Lower leg skin (tissue), 4 donors: ENCODE data around the gene SLC47A2. TPM values are rescaled to one million over a fixed set of nuclear protein-coding genes. Genes with fewer than 3 reads are reported as not detected.
A peak's percentile ranks its signal among the peaks of the same experiment; 100 is the strongest.

Experiments used
- DNase-seq, 2 donors: peaks; one replicate each; pipeline ENCODE4 v3.0.0-alpha.2; 2019; ENCODE audit warnings: low spot score in 2 of 2
- H3K4me3 ChIP-seq: fragments of 200-600 bp; sonication (generic); 2 replicates; pipeline ENCODE4 v1.5.1; 2017; ENCODE audit warnings: mild to moderate bottlenecking, low read depth; ENCODE audit not compliant: poor library complexity, severe bottlenecking
- POLR2A ChIP-seq, 2 donors: fragments of 450-650 bp; IDR thresholded peaks; one replicate each; pipeline ENCODE4 v1.6.1; 2016 to 2017; ENCODE audit warnings: antibody characterized with exemption in 2 of 2, mild to moderate bottlenecking in 1 of 2, moderate library complexity in 1 of 2
- WGBS, 2 donors: methylation state at CpG; one replicate each; pipeline ENCODE4 v1.1.5; 2018; 5-methylcytosine and 5-hydroxymethylcytosine counted together
- intact Hi-C: fragments of 100-400 bp; cut with DNase I; formaldehyde crosslinking; loops from one replicate; pipeline ENCODE4 v1.15.0; 2023; ENCODE audit warnings: low total_unique reads
- total RNA-seq, 4 donors: library from RNA; depleted of rRNA; stranded (reverse); fragments of >200 nt; gene quantifications; one replicate each; pipeline ENCODE4 v1.1.0, GENCODE V29; 2016
- TF ChIP-seq, protein P1 (sequence below), 3 donors: fragments of 450-650 bp; IDR thresholded peaks; one replicate each; pipeline ENCODE4 v1.5.1; 2016; ENCODE audit warnings: antibody characterized with exemption in 3 of 3, mild to moderate bottlenecking in 3 of 3, moderate library complexity in 2 of 3

Gene SLC47A2
- total RNA-seq, 4 donors from 2014 or later = 0.49 to 6.1 (median 2.5) TPM; not detected in 1

DNA sequence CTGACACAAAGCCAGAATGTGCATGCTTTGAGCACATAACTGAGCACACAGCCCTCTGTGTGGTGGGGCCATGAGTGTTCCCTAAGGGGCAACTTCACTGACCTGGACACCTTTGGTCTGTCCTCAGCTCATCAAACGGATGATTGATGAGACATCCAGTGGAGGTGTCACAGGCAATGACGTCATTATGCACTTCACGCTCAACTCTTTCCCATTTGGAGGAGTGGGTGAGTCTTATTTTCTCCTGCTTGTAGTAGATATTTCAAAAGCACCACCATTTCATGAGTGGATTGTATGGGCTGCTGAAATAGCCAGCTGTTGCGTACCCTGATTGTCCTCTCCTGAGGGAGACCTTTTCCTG, 51.6 kb downstream of the SLC47A2 start:
- 92 to 93% methylated on average over 4 of the region's 4 CpGs for WGBS, 2 donors
- no peak overlapping the region for H3K4me3 ChIP-seq
- DNase-seq = peak in 1 of 2 donors; percentile 36
- TF ChIP-seq POLR2A (IDR thresholded peaks at IDR 0.05) = no peak
- TF ChIP-seq, protein P1, sequence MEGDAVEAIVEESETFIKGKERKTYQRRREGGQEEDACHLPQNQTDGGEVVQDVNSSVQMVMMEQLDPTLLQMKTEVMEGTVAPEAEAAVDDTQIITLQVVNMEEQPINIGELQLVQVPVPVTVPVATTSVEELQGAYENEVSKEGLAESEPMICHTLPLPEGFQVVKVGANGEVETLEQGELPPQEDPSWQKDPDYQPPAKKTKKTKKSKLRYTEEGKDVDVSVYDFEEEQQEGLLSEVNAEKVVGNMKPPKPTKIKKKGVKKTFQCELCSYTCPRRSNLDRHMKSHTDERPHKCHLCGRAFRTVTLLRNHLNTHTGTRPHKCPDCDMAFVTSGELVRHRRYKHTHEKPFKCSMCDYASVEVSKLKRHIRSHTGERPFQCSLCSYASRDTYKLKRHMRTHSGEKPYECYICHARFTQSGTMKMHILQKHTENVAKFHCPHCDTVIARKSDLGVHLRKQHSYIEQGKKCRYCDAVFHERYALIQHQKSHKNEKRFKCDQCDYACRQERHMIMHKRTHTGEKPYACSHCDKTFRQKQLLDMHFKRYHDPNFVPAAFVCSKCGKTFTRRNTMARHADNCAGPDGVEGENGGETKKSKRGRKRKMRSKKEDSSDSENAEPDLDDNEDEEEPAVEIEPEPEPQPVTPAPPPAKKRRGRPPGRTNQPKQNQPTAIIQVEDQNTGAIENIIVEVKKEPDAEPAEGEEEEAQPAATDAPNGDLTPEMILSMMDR (IDR thresholded peaks at IDR 0.05) = no peak
- intact Hi-C loops = no loop called here

DNA sequence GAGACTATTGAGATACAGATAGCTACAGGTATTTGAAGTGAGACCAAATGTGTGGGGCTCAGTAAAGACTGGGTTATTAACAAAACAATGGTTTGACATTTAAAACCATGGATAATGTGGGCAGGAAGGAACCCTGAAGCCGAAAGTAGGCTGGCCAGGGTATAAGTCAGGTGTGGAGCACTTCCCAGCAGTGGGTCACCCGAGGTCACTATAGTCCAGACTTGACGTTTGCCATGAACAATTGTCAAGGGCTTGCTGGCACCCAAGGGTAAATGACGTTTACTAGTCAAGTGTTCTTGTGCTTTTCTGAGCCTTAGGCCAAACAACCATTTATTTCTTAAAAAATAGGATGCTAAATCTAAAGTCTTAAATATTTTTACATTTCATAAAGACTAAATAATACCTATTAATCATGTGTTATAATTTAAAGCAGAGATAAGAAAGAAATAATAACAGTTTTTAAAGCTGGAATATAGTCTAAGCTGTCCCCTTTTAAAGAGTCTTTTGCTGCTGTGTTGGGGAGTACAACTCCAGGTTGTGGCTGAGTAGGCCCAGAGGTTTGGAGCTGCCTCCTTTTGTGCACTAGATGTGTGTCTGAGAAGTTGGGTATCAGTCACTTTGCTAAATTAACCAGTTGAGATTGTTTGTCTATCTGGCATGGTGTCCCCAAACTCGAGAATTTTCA, 52.1 kb downstream of the SLC47A2 start:
- peak in 1 of 2 donors; percentile 40 for DNase-seq
- intact Hi-C loops = no loop called here
- H3K4me3 ChIP-seq = no peak overlapping the region
- no peak for TF ChIP-seq POLR2A (IDR thresholded peaks at IDR 0.05)
- TF ChIP-seq, protein P1 (IDR thresholded peaks at IDR 0.05) = no peak
- 49 to 54% methylated on average over 5 of the region's 5 CpGs for WGBS, 2 donors

DNA sequence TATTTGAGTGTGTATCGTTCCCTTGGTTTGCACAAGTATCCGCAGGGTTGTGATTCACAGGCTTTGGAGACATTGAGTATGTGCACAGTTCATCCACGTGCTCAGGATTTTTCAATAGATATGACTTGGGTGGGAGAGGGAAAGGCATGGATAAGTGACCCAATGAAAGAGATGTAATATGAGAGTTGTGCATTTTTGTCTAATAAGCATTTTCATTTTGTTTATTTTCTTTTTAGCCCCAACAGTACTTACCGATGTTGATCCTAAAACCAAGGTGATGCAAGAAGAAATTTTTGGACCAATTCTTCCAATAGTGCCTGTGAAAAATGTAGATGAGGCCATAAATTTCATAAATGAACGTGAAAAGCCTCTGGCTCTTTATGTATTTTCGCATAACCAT, 53.3 kb downstream of the SLC47A2 start:
- intact Hi-C loops = no loop called here
- WGBS, 2 donors = 87 to 91% methylated on average over 6 of the region's 6 CpGs
- H3K4me3 ChIP-seq = no peak overlapping the region
- no peak for DNase-seq
- TF ChIP-seq POLR2A (IDR thresholded peaks at IDR 0.05) = no peak
- TF ChIP-seq, protein P1 (IDR thresholded peaks at IDR 0.05) = no peak

DNA sequence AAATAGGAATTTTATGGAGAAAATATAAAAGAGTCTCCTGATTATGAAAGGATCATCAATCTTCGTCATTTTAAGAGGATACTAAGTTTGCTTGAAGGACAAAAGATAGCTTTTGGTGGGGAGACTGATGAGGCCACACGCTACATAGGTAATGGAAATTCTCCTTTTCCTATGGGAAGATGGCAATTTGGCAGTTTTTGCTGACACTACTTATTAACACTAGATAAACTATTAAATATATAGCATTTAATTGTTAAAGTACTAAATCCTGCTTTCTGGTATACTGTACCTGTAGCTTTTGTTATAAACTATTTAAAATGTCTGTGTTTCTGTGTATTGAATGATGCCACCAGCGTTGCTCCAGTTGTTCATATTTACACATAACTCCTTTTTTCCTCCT, 55.3 kb downstream of the SLC47A2 start:
- intact Hi-C loops = no loop called here
- H3K4me3 ChIP-seq = no peak overlapping the region
- DNase-seq = no peak
- no peak for TF ChIP-seq POLR2A (IDR thresholded peaks at IDR 0.05)
- TF ChIP-seq, protein P1 (IDR thresholded peaks at IDR 0.05) = no peak
- 87 to 95% methylated on average over 3 of the region's 3 CpGs for WGBS, 2 donors

DNA sequence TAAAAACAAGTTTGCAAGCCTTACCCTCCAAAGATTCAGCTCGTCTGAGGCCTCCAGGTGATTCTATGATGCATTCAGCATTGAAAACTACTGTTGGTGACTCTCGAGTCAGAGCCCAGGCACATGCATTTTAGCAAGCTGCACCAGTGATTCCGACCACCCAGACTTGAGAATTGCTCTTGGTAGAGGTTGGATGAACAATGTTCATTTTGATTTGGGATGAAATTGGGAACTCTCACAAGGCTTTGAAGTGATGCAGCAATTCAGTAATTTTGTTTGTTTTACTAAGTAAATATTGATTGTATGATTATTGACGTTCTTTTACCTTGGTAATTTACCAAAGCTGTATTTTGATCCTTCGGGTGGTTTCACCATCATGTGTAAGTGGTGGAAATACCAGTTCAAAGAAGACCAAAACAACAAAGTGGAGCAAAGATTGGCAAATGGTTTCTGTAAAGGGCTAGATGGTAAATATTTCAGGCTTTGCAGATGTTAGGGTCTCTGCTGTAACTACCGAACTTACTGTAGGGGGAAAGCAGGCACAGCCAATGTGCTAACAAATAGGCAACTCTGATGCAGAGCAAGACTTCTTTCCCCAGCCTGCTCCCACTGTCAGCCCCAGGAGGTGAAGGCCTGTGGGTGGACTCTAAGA, 56.0 kb downstream of the SLC47A2 start:
- DNase-seq = no peak
- no peak overlapping the region for H3K4me3 ChIP-seq
- no peak for TF ChIP-seq POLR2A (IDR thresholded peaks at IDR 0.05)
- TF ChIP-seq, protein P1 (IDR thresholded peaks at IDR 0.05) = no peak
- intact Hi-C loops = no loop called here
- 80 to 86% methylated on average over 6 of the region's 6 CpGs for WGBS, 2 donors
